ENCODE data around the gene IL1RAPL1.

IL1RAPL1 gene

DNA sequence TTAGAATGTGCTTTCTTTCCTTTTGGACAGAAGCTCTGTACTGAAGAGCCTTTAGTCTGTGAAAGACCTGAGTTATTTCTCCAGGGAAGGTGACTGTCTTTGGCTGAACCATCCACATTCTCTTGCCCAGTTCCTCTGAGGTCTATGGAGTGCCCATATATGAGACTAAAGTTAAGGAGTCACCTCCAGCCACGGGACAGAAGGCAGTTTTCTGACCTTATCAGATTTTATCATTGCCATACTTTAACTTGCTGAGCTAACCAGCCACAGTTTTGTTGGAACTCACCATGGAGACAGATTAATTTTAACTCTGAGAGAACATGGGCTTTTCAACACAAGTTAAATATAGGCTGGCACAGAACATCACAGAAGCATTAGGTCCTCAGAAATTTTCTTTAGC lies 26.3 kb downstream of the IL1RAPL1 start:
- no peak overlapping the region for H3K4me3 ChIP-seq (ENCODE audit: low read depth, low read length)
- no peak for DNase-seq (ENCODE audit: low read depth)

DNA sequence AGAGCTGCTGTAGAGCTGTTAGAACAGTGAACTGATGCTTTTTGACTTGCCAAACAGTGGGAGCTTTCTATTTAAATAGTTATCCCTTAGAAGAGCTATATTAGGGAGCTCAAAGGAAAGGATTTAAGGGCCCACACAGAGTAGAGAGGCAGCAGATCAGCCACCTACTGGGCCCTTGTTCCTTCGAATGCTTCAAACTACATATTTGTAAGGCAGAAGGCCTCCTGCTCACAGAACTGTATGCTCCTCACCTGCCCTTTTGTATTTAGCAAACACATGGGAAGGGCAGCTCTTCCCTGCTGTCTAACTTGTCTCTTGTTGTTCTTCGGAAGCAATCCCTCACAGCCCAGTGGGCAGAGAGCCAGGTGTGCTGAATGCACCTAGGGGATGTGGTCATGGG lies 38.0 kb downstream of the IL1RAPL1 start:
- no peak for DNase-seq (ENCODE audit: low read depth)
- no peak overlapping the region for H3K4me3 ChIP-seq (ENCODE audit: low read depth, low read length)

DNA sequence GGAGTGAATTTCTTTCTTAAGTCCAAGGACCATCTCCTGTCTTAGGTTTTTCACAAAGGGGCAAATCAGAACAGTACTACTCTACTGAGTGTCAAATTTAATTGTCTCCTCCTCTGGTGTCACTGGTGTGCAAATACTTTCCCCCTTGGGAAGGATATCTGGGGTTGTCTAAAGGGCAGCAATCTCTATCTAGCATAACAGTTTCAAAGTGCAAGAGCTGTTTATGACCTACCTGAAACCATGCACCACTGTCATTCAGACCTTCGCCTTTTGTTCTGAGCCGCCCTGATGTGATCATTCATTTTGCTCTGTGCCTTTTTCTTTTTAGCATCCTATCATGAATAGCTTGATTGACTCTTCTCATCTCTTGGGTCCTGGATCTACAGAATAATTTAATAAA lies 39.3 kb downstream of the IL1RAPL1 start:
- DNase-seq (ENCODE audit: low read depth) = no peak
- H3K4me3 ChIP-seq (ENCODE audit: low read depth, low read length) = no peak overlapping the region

DNA sequence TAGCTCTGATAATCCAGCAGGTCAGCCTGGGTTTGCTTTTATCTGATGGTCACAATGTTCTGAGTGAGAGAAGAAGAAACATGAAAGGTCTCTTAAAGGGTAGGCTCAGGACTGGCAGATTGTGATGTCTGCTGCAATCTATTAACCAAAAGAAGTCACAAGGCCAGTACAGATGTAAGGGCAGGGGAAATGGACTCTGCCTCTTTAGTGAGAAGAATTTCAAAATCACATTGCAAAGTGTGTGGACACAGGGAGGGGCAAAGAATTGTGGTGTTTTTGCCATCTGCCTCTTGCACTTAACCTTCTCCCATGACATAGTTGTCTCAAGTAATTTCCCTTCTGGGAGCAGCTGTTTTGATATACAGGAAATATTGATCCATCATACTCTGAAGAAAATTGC lies 40.9 kb downstream of the IL1RAPL1 start:
- no peak overlapping the region for H3K4me3 ChIP-seq (ENCODE audit: low read depth, low read length)
- DNase-seq (ENCODE audit: low read depth) = no peak

DNA sequence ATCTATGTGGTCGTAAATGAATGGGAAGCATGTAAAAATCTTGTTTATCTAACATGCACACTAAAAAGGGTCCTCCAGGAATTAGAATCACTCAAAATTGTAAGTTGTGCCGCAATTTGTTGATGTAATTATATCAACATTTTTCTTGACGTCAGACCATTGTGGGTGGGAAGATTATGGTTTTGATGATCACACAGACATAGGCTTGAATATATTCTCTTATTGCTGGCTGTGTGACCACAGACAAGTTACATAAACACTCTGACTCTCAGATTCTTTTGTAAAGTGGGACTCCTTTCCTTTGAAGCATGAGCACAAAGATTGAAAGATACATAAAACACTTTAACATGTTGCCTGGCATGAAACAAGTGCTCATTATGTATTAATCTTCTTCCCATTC lies 51.5 kb downstream of the IL1RAPL1 start:
- DNase-seq (ENCODE audit: low read depth) = no peak
- H3K4me3 ChIP-seq (ENCODE audit: low read depth, low read length) = no peak overlapping the region

DNA sequence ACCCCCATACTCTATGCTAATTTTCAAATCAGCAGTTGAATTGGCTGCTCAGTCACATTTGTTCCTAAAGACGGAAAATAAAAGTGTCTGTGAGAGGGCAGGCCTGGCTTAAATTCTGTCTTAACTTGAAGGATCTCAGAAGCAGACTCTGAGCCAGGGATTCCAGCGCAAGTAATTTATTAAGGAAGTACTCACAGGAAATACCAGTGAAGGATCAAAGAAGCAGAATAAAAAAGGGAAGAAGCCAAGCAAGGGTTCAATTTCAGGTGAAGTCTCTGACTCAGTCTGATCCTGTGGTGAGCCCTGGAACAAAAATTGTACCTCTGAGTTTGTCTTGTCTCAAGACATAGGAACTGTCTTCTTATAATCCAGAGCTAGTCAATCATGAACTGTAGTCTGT lies 52.2 kb downstream of the IL1RAPL1 start:
- no peak for DNase-seq (ENCODE audit: low read depth)
- no peak overlapping the region for H3K4me3 ChIP-seq (ENCODE audit: low read depth, low read length)

DNA sequence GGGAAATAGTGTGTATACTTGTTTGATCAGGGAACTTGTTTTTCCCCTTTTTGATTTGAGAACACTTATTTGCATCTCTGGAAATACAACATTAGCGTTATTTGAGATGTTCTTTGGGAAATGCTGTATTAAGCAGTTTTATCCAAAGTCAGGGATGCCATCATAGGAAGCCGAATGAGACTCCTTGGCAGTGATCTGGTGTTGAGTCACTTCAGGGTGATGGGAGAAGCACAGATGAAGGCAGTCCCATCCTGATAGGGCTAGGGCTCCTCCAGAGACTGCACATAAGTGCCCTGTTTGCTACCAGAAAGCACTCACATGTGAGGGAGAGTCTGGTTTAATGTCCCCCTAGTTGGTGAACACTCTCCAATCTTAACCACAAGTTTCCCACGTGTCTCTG lies 62.3 kb downstream of the IL1RAPL1 start:
- no peak for DNase-seq (ENCODE audit: low read depth)
- no peak overlapping the region for H3K4me3 ChIP-seq (ENCODE audit: low read depth, low read length)

DNA sequence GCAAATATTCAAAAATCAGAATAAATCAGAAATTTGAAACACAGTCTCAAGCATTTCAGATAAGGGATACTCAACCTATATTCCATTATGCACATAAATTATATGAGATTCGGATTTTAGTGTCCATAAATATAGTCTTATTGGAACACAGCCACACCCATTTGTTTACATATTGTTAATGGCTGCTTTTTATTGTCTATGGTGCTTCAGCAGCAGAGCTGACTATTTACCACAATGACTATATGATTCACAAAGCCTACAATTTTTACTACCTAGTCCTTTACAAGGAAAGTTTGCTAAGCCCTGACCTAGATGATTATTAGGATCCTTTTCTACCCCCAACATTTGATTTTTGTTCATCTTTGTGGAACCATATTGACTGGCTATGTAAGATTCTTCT lies 63.9 kb downstream of the IL1RAPL1 start:
- no peak overlapping the region for H3K4me3 ChIP-seq (ENCODE audit: low read depth, low read length)
- no peak for DNase-seq (ENCODE audit: low read depth)

DNA sequence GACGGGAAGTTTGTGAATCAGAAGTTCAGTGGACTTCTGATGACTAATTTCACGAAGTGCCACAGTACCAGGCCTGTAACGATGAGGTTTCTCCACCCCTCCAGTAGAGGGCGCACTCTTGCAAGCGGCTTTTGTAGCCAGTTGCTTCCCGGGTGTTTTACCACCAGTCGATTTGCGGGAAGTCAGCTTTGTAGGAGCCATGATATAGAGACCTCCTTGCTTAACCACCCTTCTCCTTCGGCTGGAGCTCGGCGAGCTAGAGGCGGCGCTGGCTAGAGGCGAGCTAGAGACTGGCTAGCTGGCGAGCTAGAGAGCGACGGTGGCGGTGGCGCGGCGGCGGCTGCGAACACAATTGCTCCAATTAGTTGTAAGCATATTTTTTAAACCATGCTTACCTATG lies 72.0 kb downstream of the IL1RAPL1 start:
- no peak overlapping the region for H3K4me3 ChIP-seq (ENCODE audit: low read depth, low read length)
- DNase-seq (ENCODE audit: low read depth) = no peak

DNA sequence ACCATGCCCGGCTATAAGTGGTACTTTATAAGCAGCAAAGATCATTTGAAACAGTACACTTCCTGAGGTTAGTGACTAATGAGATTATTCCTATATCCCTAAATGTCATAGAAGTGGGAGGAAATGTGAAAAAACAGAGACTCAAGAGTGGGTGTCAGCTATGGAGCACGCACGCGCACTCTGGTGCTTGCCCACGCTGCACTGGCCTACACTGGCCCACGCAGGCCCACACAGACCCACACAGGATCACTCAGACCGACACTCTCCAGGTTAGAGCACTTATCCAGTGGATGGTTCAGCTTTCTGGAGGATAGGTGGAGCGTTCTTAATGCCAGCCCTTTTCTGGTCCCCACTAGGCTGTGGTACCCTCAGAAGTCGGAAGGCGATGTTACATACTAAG lies 78.5 kb downstream of the IL1RAPL1 start:
- DNase-seq (ENCODE audit: low read depth) = no peak
- no peak overlapping the region for H3K4me3 ChIP-seq (ENCODE audit: low read depth, low read length)

DNA sequence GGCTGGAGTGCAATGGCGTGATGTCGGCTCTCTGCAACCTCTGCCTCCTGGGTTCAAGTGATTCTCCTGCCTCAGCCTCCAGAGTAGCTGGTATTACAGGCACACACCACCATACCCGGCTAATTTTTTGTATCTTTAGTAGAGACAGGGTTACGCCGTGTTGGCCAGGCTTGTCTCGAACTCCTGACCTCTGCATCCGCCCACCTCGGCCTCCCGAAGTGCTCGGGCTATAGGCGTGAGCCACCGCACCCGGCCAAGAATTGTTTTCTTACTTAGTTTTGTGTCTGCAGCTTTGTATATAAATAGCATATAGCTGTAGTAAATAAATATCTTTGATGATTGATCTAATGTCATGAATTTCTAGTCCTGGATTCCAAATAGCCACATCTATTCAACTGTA lies 81.1 kb downstream of the IL1RAPL1 start:
- no peak for DNase-seq (ENCODE audit: low read depth)
- H3K4me3 ChIP-seq (ENCODE audit: low read depth, low read length) = no peak overlapping the region

DNA sequence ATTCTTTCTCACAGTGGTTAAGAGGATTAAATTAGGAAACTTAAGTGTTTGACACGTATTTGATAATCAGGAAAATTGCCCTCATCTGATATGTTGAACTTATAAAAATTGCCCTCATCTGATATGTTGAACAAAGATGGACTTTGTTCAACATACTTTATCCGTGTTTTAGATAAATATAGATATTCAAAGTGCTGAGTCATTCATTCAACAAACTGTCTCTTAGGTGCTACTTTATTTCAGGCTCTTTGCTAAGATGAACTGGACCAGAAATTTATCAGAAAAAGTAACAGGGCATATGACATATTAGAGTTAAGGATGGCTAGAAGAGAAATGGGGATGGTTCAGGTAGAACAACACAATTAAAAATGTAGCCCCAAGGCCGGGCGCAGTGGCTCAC lies 81.7 kb downstream of the IL1RAPL1 start:
- H3K4me3 ChIP-seq (ENCODE audit: low read depth, low read length) = no peak overlapping the region
- no peak for DNase-seq (ENCODE audit: low read depth)

DNA sequence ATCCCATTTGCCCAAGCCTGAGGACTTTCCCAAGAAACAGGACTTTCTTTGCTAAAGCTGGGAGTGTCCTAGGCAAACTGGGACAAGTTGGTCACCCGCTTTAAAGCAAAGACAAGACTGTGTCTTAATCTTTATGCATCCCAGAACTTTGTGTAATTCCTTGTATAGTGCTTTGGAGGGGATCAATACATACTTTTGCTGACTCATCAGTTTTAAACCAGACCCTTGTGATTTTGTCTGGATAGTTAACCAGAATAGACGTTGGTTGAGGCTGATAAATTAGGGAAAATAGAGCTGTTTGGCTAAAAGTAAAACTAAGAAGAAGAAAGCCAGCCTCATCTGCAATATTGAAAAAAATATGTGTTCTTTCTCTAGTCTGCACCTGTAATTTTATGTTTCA lies 82.8 kb downstream of the IL1RAPL1 start:
- no peak overlapping the region for H3K4me3 ChIP-seq (ENCODE audit: low read depth, low read length)
- no peak for DNase-seq (ENCODE audit: low read depth)

DNA sequence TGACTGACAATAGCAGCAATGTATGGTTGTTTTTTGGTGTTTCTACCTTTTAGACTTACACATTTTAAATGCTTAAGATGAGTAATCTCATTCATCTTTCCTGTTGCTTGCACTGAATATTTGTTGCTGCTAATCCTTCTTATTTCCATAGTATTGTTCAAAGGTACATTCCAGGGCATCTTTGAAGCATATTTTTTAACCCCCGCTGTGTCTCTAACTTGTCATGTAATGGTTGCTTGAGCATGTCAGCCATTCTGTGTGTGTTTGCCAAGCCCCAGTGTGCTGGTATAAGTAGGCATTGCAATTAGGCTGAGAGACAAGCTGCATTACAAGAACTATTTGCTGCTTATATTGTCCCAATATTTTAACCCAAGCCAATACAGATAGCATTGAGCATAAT lies 87.9 kb downstream of the IL1RAPL1 start:
- DNase-seq (ENCODE audit: low read depth) = no peak
- no peak overlapping the region for H3K4me3 ChIP-seq (ENCODE audit: low read depth, low read length)

DNA sequence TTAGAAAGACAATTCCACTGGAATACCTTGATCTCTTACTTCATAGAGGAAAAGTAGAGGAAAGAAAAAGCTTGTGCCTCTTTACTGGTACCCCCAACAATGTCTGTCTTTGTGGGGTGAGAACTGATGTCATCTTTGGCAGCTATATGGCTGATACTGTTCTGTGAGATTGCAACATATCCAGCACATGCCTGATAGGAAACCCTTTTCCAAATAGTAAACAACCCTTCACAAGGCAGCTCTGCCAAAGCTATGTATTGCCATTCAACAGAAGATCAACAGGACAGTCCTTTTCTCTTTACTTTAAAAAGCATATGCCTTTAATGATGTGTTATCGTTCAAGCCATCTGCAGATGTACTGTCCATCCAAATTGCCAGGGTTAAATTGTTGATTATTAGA lies 105.9 kb downstream of the IL1RAPL1 start:
- no peak overlapping the region for H3K4me3 ChIP-seq (ENCODE audit: low read depth, low read length)
- DNase-seq (ENCODE audit: low read depth) = no peak

DNA sequence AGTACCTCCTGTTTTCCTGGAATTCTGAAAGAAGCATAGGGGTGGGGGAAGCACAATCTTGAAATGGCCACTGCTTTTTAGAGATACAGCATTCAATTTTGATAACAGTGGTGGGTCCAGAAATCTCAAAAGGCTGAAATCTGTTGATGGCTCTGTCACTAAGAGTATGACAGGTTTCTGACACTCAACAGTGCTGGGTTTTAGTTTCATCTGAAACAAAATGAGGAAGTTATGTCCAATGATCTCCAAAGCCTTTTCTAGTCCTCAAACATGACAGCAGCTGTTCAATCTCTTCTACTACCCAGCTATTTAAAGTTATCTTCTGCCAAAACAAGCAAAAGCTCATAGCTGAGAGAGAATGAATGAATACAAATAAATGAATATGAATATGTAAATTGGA lies 110.5 kb downstream of the IL1RAPL1 start:
- no peak for DNase-seq (ENCODE audit: low read depth)
- no peak overlapping the region for H3K4me3 ChIP-seq (ENCODE audit: low read depth, low read length)

DNA sequence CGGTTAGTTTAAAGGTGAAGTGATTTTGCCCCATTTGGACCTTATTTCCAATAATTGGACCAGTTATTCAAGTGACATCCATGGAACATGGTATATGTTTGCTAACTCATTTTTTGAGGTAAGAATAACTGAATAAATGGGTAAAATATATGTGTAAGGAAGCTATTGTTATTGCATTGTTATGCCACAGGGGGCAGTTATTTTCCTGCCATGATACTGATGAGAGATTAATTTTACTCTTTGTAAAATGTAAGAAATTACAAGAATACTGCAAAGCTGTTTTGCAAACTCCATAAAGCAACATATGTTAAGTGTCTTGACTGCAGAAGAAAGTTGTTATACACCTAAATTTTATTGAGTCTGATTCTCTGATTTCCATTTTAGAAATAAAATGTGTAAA lies 114.0 kb downstream of the IL1RAPL1 start:
- no peak overlapping the region for H3K4me3 ChIP-seq (ENCODE audit: low read depth, low read length)
- DNase-seq (ENCODE audit: low read depth) = no peak

DNA sequence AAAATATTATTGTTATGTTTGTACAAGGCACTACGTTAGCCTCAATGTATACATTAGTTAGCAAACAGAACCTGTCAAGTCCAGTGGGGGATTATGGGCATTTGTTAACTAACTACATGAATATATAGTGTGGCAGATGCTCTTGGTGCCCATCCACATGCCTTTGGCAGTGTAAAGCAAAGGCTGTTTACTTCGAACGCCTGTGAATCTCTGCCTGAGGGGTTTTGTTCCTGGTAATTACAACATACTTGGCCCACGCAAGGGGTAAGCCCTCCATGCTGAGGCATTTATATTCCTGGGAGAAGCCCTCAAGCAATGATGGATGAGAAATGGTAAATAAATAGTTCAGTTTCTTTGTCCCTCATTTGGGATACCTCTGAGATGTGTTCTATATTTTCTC lies 119.7 kb downstream of the IL1RAPL1 start:
- DNase-seq (ENCODE audit: low read depth) = no peak
- H3K4me3 ChIP-seq (ENCODE audit: low read depth, low read length) = no peak overlapping the region

DNA sequence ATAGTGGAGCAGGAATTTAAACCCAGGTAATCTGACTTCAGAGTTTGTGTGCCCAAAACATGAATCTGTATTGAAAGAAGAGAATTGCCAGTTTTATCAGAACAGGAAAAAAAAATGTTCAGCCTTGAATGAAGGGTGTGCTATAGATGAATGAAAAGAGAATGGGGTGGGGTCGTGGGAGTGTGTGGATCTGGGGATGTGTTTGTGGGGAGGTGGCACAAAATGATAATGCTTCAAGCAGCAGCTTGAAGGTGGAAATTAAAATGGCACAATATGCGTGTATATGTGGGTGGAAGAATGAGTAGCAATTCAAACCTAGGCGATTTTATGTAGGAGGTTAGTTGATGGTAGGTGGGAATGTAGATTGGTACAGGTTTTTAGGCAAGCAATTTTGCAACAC lies 122.2 kb downstream of the IL1RAPL1 start:
- no peak overlapping the region for H3K4me3 ChIP-seq (ENCODE audit: low read depth, low read length)
- DNase-seq (ENCODE audit: low read depth) = no peak

DNA sequence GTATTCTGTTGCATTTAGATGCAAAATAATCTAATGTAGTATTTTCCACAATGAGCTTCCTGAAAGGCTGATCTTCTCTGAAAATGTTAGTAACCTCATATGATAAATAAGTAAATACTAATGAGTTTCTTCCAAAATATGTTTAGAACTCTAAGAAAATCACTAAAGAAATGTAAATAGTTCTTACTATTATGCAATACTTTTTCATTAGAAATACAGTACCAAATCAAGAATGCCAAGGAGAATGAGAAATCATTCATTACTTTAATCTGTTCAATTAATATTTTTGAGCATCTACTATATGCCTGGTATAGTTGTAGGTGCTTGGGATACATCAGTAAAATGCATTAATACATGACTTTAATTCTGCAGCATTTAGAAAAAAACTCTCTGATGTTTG lies 130.6 kb downstream of the IL1RAPL1 start:
- no peak for DNase-seq (ENCODE audit: low read depth)
- no peak overlapping the region for H3K4me3 ChIP-seq (ENCODE audit: low read depth, low read length)

DNA sequence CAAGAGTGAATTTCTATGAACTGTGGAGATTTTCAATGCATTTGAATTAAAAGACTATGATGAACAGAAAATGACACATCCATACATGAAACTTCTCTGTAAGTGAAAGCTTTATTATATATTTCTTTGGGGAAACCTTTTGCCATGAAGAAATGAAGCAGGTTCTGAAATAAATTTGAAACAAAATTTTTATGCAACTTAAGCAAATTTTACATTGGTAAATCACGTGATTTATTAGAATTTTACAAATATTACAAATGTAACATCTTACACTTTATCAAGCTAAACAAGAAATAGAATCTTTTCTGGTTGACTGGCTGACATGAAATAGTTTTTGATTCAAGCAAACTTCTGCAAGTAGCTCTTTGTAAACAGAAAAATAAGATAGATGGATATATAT lies 131.2 kb downstream of the IL1RAPL1 start:
- H3K4me3 ChIP-seq (ENCODE audit: low read depth, low read length) = no peak overlapping the region
- DNase-seq (ENCODE audit: low read depth) = no peak

DNA sequence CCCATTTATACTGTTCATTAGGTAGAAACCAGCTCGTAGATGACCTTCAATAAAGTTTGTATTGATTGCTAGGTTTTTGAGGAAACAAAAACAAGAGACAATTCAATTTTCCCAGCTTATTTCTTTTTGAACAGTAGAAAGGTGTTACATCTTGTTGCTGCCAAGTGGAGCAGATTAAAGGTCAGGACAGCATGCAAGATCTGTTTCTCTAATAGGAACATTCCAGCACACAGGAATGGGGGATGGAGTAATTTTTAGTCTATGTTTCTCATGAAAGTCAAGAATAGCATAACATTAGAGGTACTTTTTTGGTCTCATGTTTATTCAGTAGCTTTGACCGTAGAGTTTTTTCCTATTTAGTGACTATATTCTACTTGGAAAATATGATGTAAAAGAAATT lies 132.4 kb downstream of the IL1RAPL1 start:
- H3K4me3 ChIP-seq (ENCODE audit: low read depth, low read length) = no peak overlapping the region
- no peak for DNase-seq (ENCODE audit: low read depth)

DNA sequence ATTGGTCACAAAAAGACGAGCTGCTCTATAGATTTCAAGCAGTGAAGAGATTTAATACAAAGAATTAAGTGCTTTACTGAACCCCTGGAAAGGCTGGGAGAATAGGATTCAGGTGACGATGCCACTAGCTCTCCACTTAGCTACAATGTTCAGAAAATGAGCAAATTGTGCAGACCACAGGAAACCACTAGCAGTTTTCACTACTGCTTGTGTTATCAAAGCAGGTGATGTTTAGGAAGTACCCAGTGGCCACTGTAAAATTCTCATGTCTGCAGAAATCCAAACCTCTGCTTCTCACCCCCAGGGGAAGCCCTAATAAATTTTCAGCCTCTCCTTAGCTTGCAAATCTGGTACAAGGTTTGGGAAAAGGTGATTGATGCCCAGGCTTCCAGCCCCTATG lies 165.1 kb downstream of the IL1RAPL1 start:
- DNase-seq (ENCODE audit: low read depth) = no peak
- H3K4me3 ChIP-seq (ENCODE audit: low read depth, low read length) = no peak overlapping the region
